ENCODE measurements around the gene RPL13.

The RPL13 gene

GRCh38 chr16:89560378-89561141, at the start of gene RPL13:
Gene RPL13 (plus strand): TSS chr16:89560682. CDS start chr16:89560960, 278 bp downstream.
- H3K4me3 ChIP-seq (ENCODE audit: low read depth, low read length), result peak within 1 kb of the TSS; percentile 89
- DNase-seq (ENCODE audit: low read depth), result peak; percentile 82

- DNase-seq (ENCODE audit: low read depth), result no peak
- H3K4me3 ChIP-seq (ENCODE audit: low read depth, low read length), result no peak overlapping the region
Observed at GRCh38 chr16:89511374-89511773, 49.1 kb upstream of the RPL13 start.

DNA sequence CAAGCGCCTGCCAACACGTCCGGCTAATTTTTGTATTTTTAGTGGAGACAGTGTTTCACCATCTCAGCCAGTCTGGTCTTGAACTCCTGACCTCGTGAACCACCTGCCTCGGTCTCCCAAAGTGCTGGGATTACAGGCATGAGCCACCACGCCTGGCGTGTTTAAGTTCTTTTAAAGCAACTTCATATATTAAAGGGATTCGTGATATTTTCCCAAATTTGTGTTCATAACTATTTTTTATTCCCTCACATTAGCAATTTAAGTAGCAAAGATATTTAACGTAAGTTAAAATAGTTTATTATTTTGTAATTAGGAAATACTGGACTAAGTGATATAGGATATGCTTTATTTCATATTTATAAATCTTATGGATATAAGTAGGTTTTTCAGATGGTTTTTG, 48.0 kb upstream of the RPL13 start:
- DNase-seq (ENCODE audit: low read depth), result no peak

GRCh38 chr16:89517128-89517527, 43.4 kb upstream of the RPL13 start:
- no peak for DNase-seq (ENCODE audit: low read depth)
- H3K4me3 ChIP-seq (ENCODE audit: low read depth, low read length), result no peak overlapping the region

More for the DNA sequence above, 48.0 kb upstream of the RPL13 start:
- H3K4me3 ChIP-seq (ENCODE audit: low read depth, low read length), result no peak overlapping the region

GRCh38 chr16:89519881-89520280, 40.6 kb upstream of the RPL13 start:
- no peak for DNase-seq (ENCODE audit: low read depth)
- H3K4me3 ChIP-seq (ENCODE audit: low read depth, low read length), result no peak overlapping the region

GRCh38 chr16:89522287-89522686, 38.2 kb upstream of the RPL13 start:
- DNase-seq (ENCODE audit: low read depth), result no peak
- H3K4me3 ChIP-seq (ENCODE audit: low read depth, low read length), result no peak overlapping the region

- no peak for DNase-seq (ENCODE audit: low read depth)
Observed at GRCh38 chr16:89523680-89524344, 36.7 kb upstream of the RPL13 start.

GRCh38 chr16:89525146-89525913, 35.2 kb upstream of the RPL13 start:
- no peak overlapping the region for H3K4me3 ChIP-seq (ENCODE audit: low read depth, low read length)
- no peak for DNase-seq (ENCODE audit: low read depth)

More at GRCh38 chr16:89523680-89524344, 36.7 kb upstream of the RPL13 start:
- H3K4me3 ChIP-seq (ENCODE audit: low read depth, low read length), result no peak overlapping the region

DNA sequence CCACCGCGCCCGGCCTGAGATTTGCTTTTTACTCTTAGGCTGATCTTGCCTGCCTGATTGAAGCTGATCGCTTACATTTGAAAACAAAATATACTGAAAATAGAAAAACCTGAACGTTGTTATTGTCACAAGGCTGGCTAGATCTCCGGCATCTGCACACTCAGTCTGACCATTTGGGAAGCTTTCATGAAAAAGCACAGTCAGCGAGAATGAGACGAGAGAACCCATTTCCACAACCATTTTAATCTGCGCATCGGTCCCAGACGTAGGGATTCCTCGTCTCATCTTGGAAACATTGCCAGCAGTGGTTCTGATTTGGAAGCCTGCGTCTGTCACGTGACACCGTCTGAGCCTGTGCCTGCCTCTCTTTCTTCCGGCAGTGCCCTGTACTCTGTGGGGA, 31.4 kb upstream of the RPL13 start:
- no peak overlapping the region for H3K4me3 ChIP-seq (ENCODE audit: low read depth, low read length)
- no peak for DNase-seq (ENCODE audit: low read depth)

- no peak overlapping the region for H3K4me3 ChIP-seq (ENCODE audit: low read depth, low read length)
- DNase-seq (ENCODE audit: low read depth), result no peak
Observed at GRCh38 chr16:89530401-89531381, 29.8 kb upstream of the RPL13 start.

- H3K4me3 ChIP-seq (ENCODE audit: low read depth, low read length), result no peak overlapping the region
- DNase-seq (ENCODE audit: low read depth), result no peak
Observed at GRCh38 chr16:89531821-89532526, 28.5 kb upstream of the RPL13 start.

DNA sequence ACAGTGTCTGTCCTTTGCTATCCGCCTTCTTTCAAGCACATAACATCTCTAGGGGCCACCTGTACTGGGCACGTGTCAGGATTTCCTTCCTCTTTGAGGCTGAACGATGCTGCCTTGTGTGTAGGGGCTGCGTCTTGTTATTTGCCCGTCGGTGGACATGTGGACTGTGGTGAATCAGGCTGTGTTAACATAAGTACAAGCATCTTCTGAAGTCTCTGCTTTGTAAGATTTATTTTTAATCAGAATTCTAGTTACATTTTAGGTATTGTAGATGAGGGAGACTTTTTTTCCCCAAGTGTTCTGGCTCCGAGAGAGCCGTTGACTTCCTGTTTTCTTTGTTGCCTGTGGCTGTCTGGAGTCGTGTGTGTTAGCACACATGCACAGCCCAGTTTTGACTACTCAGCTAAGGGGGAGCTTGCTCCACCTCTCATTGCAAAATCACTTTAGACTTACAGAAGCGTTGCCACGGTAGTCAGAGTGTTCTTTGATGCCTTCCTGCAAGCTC, 26.2 kb upstream of the RPL13 start:
- no peak overlapping the region for H3K4me3 ChIP-seq (ENCODE audit: low read depth, low read length)
- peak; percentile 39 for DNase-seq (ENCODE audit: low read depth)

DNA sequence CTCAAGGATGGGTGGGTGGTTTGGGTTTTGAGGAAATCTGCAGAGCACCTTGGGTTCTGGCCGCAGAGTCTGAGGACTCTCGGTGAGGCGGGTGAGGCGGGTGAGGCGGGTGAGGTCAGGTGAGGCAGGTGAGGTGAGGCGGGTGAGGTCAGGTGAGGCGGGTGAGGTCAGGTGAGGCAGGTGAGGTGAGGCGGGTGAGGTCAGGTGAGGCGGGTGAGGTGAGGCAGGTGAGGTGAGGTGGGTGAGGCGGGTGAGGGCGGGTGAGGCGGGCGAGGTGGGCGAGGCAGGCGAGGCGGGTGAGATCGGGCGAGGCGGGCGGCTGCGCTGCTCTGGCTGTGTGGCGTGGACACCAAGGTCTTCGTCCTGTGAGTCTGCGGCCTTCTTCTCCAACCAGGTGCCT, 24.1 kb upstream of the RPL13 start:
- no peak overlapping the region for H3K4me3 ChIP-seq (ENCODE audit: low read depth, low read length)
- no peak for DNase-seq (ENCODE audit: low read depth)

- DNase-seq (ENCODE audit: low read depth), result no peak
- H3K4me3 ChIP-seq (ENCODE audit: low read depth, low read length), result no peak overlapping the region
Observed at GRCh38 chr16:89536886-89537548, 23.5 kb upstream of the RPL13 start.

DNA sequence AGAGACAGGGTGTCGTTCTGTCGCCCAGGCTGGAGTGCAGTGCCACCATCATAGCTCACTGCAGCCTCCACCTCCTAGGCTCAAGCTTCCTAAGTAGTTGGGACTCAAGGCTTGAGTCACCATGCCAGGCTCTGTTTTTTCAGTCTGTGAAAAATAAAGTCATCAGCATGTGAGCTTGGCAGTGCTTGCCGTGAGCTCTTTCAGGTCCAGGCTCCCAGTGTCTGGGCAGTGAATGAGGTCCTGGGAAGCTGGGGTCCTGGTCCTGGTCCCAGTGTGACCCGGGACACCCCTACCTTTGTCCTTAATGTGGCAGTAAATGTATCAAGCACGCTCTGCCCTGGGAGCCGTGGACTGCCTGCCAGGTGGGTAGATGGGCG, 22.9 kb upstream of the RPL13 start:
- no peak for DNase-seq (ENCODE audit: low read depth)
- no peak overlapping the region for H3K4me3 ChIP-seq (ENCODE audit: low read depth, low read length)

GRCh38 chr16:89538286-89538685, 22.2 kb upstream of the RPL13 start:
- DNase-seq (ENCODE audit: low read depth), result no peak
- no peak overlapping the region for H3K4me3 ChIP-seq (ENCODE audit: low read depth, low read length)

- DNase-seq (ENCODE audit: low read depth), result no peak
- H3K4me3 ChIP-seq (ENCODE audit: low read depth, low read length), result no peak overlapping the region
Observed at GRCh38 chr16:89540557-89540956, 19.9 kb upstream of the RPL13 start.

DNA sequence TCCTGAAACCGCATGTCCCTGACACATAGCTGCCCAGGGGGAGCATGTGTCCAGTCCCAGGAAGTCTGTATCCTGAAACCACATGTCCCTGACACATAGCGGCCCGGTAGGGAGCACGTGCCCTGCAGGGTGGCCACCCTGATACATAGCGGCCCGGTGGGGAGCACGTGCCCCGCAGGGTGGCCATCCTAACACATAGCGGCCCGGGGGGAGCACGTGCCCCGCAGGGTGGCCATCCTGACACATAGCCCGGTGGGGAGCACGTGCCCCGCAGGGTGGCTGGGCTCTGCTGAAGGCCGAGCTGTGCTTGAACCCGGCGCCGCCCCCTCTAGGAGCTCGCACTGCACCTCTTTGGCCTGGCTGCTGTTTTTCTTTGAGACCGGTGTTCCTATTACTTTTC, 18.7 kb upstream of the RPL13 start:
- no peak for DNase-seq (ENCODE audit: low read depth)

More for the DNA sequence above, 18.7 kb upstream of the RPL13 start:
- H3K4me3 ChIP-seq (ENCODE audit: low read depth, low read length), result no peak overlapping the region

Measured in skeletal muscle cell (primary cell).